ENCODE data around the gene DCAF17. TPM values are rescaled to one million over a fixed set of nuclear protein-coding genes. Genes with fewer than 3 reads are reported as not detected.
"Not testable (repeated sequence)": the region's sequence is repeated elsewhere in the genome, so short reads cannot be mapped to it uniquely, and the experiment has no call there.

DCAF17 gene
- total and polyA plus RNA-seq, 2 donors (not counting 1 experiment from before 2014, with no cell fraction given): 8.8 to 29.4 TPM

GRCh38 chr2:171414645-171415044 is 19.4 kb upstream of the DCAF17 start:
- H3K9me3 ChIP-seq (ENCODE audit: control extremely low read depth in 1 of 3, control insufficient read depth in 2 of 3, insufficient read depth in 1 of 3, low read length in 2 of 3); H3K27ac ChIP-seq (ENCODE audit: low read length in 2 of 2); H3K27me3 Mint-ChIP-seq; H3K27ac Mint-ChIP-seq; H3K9ac ChIP-seq (ENCODE audit: low read length); H3K4me3 Mint-ChIP-seq; H3K4me1 ChIP-seq (ENCODE audit: control insufficient read depth in 2 of 2, insufficient read depth in 2 of 2, low read length in 2 of 2); DNase-seq; H3K9me3 Mint-ChIP-seq (ENCODE audit: insufficient read depth); ATAC-seq (ENCODE audit: low read depth); H3K27me3 ChIP-seq (replicated peaks in 1 of 4; ENCODE audit: control extremely low read depth in 1 of 4, control insufficient read depth in 3 of 4, insufficient read depth in 4 of 4, low read length in 3 of 4); H4K20me1 ChIP-seq (ENCODE audit: control insufficient read depth, insufficient read depth, low read length, poor library complexity, severe bottlenecking); H2AFZ ChIP-seq (ENCODE audit: insufficient read depth, low read depth, low read length, poor library complexity, severe bottlenecking); H3K36me3 ChIP-seq (replicated peaks in 1 of 2; ENCODE audit: control extremely low read depth in 1 of 2, control insufficient read depth in 1 of 2, extremely low read depth in 1 of 2, insufficient read depth in 2 of 2, low read length in 1 of 2); H3K4me3 ChIP-seq (ENCODE audit: control extremely low read depth in 1 of 5, extremely low read depth in 1 of 5, insufficient read depth in 1 of 5, low read depth in 2 of 5, low read length in 4 of 5); H3K4me2 ChIP-seq (replicated peaks; ENCODE audit: low read depth, low read length, poor library complexity, severe bottlenecking): not testable (repeated sequence)
- WGBS (ENCODE audit: insufficient coverage): no CpG with 5 or more reads among the region's 4 CpGs
- CTCF ChIA-PET: interaction anchor here (1.0 to 3.7 kb wide), 5 partner anchors 9 to 95 kb away, joined by 4 to 23 read pairs (median 4); partner anchors contain the start of genes DCAF17 and METTL8
- POLR2A ChIA-PET: interaction anchor here (1.2 kb wide), 1 partner anchor 78 kb away, joined by 5 read pairs; no protein-coding TSS in a partner anchor
- peaks cover 35% of the 10 kb centered on the region for H3K79me2 ChIP-seq (ENCODE audit: control insufficient read depth, insufficient read depth, low read length)
- H3K4me1 Mint-ChIP-seq: peaks cover 13% of the 10 kb centered on the region
- intact Hi-C loops (cut with micrococcal nuclease): loop anchor here (5.0 kb wide), 2 partner anchors 152 to 362 kb away; no protein-coding TSS in a partner anchor

GRCh38 chr2:171416009-171416926 is 17.8 kb upstream of the DCAF17 start:
- WGBS (ENCODE audit: insufficient coverage): 3% methylated on average over 4 of the region's 7 CpGs

More at GRCh38 chr2:171416009-171416926, 17.8 kb upstream of the DCAF17 start:
- Histone ChIP-seq H3K4me1 (ENCODE audit: control insufficient read depth in 2 of 2, insufficient read depth in 2 of 2, low read length in 2 of 2) (peaks cover 15% of the 10 kb centered on the region in 2 donors), H3K4me3 (ENCODE audit: control extremely low read depth in 1 of 5, extremely low read depth in 1 of 5, insufficient read depth in 1 of 5, low read depth in 2 of 5, low read length in 4 of 5) (no peak overlapping the region), H4K20me1 (ENCODE audit: control insufficient read depth, insufficient read depth, low read length, poor library complexity, severe bottlenecking) (no peaks in the 10 kb centered on the region), H2AFZ (ENCODE audit: insufficient read depth, low read depth, low read length, poor library complexity, severe bottlenecking) (peak overlapping the region; percentile 68), H3K9ac (ENCODE audit: low read length) (peak overlapping the region; percentile 1), H3K4me2 (replicated peaks; ENCODE audit: low read depth, low read length, poor library complexity, severe bottlenecking) (peak overlapping the region; percentile 46), H3K9me3 (ENCODE audit: control extremely low read depth in 1 of 3, control insufficient read depth in 2 of 3, insufficient read depth in 1 of 3, low read length in 2 of 3) (no peaks in the 10 kb centered on the region), H3K27ac (ENCODE audit: low read length in 2 of 2) (peak overlapping the region; percentile 47 to 71), H3K27me3 (replicated peaks in 1 of 4; ENCODE audit: control extremely low read depth in 1 of 4, control insufficient read depth in 3 of 4, insufficient read depth in 4 of 4, low read length in 3 of 4) (no peaks in the 10 kb centered on the region), H3K79me2 (ENCODE audit: control insufficient read depth, insufficient read depth, low read length) (peaks cover 28% of the 10 kb centered on the region), H3K36me3 (replicated peaks in 1 of 2; ENCODE audit: control extremely low read depth in 1 of 2, control insufficient read depth in 1 of 2, extremely low read depth in 1 of 2, insufficient read depth in 2 of 2, low read length in 1 of 2) (no peaks in the 10 kb centered on the region)
- POLR2A ChIA-PET: interaction anchor here (0.5 to 1.8 kb wide), 6 partner anchors 17 to 443 kb away, joined by 3 to 7 read pairs (median 4); partner anchors contain the start of genes DCAF17, METTL8 and TLK1
- ATAC-seq (ENCODE audit: low read depth): peak; percentile 97
- intact Hi-C loops (cut with micrococcal nuclease): loop anchor here (1.0 to 5.0 kb wide), 7 partner anchors 18 to 443 kb away; partner anchors contain the start of genes DCAF17 and TLK1
- Mint-ChIP-seq H3K9me3 (ENCODE audit: insufficient read depth) (no peaks in the 10 kb centered on the region), H3K4me3 (peak overlapping the region; percentile 21), H3K27ac (peak overlapping the region; percentile 77), H3K4me1 (peaks cover 16% of the 10 kb centered on the region), H3K27me3 (no peaks in the 10 kb centered on the region)
- CTCF ChIA-PET: interaction anchor here (0.6 to 4.0 kb wide), 59 partner anchors 9 to 487 kb away, joined by 3 to 78 read pairs (median 6); partner anchors contain the start of genes DCAF17, GORASP2, METTL8 and TLK1
- peak; percentile 89 for DNase-seq
- TF ChIP-seq CTCF (IDR thresholded peaks at IDR 0.05) (peak; percentile 83), EZH2 (IDR thresholded peaks at IDR 0.05; ENCODE audit: borderline replicate concordance, insufficient read depth, low read depth, low read length, poor library complexity, severe bottlenecking) (no peak)
